HG02943 (cell line): ENCODE measurements around the gene PCSK7.
"Not testable (repeated sequence)": the region's sequence is repeated elsewhere in the genome, so short reads cannot be mapped to it uniquely, and the experiment has no call there.

ENCODE experiments used
- ATAC-seq: cut with Tn5 transposase; IDR thresholded peaks from one replicate; pipeline ENCODE4 v1.9.1; 2021; ENCODE audit warnings: mild to moderate bottlenecking, low read depth, moderate library complexity; ENCODE audit not compliant: unreplicated experiment

Gene PCSK7, protein sequence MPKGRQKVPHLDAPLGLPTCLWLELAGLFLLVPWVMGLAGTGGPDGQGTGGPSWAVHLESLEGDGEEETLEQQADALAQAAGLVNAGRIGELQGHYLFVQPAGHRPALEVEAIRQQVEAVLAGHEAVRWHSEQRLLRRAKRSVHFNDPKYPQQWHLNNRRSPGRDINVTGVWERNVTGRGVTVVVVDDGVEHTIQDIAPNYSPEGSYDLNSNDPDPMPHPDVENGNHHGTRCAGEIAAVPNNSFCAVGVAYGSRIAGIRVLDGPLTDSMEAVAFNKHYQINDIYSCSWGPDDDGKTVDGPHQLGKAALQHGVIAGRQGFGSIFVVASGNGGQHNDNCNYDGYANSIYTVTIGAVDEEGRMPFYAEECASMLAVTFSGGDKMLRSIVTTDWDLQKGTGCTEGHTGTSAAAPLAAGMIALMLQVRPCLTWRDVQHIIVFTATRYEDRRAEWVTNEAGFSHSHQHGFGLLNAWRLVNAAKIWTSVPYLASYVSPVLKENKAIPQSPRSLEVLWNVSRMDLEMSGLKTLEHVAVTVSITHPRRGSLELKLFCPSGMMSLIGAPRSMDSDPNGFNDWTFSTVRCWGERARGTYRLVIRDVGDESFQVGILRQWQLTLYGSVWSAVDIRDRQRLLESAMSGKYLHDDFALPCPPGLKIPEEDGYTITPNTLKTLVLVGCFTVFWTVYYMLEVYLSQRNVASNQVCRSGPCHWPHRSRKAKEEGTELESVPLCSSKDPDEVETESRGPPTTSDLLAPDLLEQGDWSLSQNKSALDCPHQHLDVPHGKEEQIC

GRCh38 chr11:117231842-117232091, at the start of gene PCSK7:
Gene PCSK7 (minus strand): TSS chr11:117232073. CDS start chr11:117229844, 2,229 bp downstream.
- ATAC-seq, result no peak

DNA sequence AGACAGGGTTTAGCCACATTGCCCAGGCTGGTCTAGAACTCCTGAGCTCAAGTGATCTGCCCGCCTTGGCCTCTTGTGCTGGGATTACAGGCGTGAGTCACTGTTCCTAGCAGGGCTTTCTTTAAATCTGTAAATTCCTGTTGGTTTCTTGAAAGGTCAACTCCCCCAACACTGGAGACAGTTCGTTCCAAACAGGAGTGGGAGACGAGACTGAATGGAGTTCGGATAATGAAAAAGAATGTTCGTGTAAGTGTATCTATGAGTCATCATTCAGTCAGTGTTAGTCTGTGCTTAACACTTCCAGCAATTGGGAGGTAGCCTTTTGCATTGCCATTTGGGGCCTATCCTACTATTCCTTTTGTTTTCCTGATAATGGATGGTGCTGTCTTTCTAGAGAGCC, 49.3 kb upstream of the PCSK7 start:
- ATAC-seq, result no peak

DNA sequence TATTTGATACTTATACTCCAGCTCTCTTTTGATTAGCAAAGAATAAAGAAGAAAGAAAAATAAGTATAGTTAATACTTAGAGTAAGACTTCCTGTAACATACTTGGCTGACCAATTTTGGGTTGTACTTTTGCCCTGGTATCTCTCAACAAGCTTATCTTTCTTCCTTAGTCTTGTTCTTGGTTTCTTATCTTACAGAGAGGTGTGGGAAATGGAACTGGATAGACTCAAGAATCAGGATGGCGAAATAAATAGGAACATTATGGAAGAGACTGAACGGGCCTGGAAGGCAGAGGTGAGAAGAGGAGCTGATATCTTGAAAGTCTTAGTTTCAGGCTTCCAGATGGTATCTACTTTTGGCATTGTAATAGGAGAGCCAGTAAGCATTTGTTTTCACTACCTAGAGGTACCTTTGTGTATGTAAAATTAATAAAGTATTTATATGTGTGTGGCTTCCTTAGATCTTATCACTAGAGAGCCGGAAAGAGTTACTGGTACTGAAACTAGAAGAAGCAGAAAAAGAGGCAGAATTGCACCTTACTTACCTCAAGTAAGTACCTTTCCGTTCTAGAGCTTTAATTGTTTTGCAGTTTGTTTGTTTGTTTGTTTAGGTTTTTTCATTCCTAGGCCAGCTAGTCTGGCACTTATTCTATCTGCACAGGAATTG, 48.0 kb upstream of the PCSK7 start:
- ATAC-seq, result no peak

DNA sequence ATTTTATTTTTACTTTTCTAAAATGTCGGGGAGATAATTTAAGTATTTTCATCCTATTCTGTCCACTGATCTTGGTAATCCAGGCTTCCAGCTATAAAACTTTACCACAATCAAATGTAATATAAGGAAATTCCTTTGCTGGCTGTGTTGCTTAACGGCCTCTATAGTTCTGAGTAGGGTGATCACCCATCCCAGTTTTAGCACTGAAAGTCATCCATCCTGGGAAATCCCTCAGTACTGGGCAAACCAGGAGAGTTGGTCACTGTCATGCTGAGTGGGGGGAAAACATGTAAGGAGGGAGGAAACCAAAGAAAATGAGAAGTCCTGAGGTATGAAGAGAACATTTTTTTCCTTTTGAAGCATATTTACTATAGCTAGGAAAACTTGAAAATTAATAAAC, 46.5 kb upstream of the PCSK7 start:
- ATAC-seq, result no peak

DNA sequence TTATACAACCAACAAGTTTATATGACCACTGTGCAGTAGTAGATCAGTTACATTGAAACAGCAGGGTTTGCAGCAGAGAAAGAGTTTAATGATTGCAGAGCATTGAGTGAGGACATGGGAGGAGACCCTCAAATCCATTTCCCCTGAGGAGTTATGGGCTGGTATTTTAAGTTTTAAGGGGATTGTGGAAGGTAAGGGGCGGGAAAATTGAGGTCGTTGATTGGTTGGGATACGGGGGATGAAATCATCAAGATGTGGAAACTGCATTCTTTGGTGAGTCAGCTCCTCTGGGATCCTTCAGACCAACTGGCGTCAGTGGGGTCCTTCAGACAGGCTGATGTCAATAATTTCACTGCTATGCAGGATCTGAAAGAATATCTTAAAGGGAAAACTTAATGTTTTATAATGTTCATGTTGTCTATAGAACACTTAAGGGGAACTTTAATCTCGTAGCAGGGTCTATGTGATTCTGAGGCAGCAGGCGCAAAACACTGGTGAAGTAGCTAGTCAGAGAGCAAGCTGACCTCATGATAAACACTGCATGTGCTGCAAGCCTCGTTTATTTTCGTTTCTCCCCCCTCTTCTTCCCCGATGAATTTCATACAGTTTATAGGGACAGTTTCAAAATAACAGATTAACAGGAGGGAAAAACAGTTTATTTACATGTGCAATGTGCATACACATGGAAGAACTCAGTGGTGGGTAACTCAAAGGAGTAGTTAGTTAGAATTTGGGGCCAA, 41.8 kb upstream of the PCSK7 start:
- no peak for ATAC-seq

DNA sequence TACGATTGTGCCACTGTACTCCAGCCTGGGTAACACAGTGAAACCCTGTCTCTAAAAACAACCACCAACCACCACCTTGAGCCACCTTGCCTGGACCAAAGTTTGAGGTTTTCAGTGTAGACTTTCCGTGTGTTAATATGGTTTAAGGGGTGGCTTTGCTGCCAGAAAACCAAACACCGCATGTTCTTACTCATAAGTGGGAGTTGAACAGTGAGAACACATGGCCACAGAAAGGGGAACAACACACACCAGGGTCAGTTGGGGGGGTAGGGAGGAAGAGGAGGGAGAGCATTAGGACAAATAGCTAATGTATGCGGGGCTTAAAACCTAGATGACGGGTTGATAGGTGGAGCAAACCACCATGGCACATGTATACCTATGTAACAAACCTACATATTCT, 40.3 kb upstream of the PCSK7 start:
- not testable (repeated sequence) for ATAC-seq

- ATAC-seq, result no peak
Measured at GRCh38 chr11:117271208-117271607, 39.3 kb upstream of the PCSK7 start.

- no peak for ATAC-seq
Measured at GRCh38 chr11:117269856-117270255, 38.0 kb upstream of the PCSK7 start.

GRCh38 chr11:117265745-117266144, 33.9 kb upstream of the PCSK7 start:
- ATAC-seq, result no peak

DNA sequence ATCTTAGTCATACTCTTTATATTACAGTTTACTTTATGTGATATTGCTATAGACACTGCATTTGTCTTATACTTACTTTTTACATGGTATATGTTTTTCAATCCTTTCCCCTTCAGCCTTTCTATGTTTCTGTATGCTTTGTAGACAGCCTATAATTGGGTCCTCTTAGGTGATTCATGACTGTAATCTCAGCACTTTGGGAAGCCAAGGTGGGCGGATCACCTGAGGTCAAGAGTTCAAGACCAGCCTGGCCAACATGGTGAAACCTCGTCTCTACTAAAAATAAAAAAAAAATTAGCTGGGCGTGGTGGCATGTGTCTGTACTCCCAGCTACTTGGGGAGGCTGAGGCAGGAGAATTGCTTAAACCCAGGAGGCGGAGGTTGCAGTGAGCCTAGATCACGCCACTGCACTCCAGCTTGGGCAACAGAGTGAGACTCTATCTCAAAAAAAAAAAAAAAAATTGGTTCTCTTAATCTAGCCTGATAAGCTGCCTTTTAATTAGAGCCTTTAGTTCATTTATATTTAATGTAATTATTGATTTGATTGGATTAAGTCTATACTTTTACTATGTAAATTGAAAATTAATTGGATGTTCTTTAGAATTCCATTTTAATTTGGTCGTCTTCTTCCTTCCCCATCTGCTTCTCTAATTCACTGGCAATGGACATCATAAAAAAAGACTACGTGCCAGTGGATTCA, 32.9 kb upstream of the PCSK7 start:
- ATAC-seq, result not testable (repeated sequence)

- ATAC-seq, result no peak
Measured at GRCh38 chr11:117259417-117259816, 27.5 kb upstream of the PCSK7 start.

DNA sequence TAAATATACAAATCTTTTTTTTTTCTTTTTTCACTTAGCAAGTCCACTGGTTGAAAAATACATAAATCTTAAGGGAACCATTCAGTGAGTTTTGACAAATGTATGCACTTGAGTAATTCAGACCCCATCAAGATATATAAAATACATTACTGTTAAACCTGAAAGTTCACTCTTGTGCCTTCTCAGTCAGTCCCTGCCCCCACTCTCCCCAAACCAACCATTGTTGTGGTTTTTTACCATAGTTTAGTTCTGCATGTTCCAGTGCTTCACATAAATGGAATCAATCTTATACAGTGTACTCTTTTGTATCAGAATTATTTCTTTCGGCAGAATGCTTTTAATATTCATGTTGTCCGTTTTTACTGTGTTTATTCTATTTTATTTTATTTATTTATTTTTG, 26.7 kb upstream of the PCSK7 start:
- no peak for ATAC-seq

GRCh38 chr11:117256573-117256972, 24.7 kb upstream of the PCSK7 start:
- ATAC-seq, result no peak

- no peak for ATAC-seq
Measured at GRCh38 chr11:117255966-117256365, 24.1 kb upstream of the PCSK7 start.

DNA sequence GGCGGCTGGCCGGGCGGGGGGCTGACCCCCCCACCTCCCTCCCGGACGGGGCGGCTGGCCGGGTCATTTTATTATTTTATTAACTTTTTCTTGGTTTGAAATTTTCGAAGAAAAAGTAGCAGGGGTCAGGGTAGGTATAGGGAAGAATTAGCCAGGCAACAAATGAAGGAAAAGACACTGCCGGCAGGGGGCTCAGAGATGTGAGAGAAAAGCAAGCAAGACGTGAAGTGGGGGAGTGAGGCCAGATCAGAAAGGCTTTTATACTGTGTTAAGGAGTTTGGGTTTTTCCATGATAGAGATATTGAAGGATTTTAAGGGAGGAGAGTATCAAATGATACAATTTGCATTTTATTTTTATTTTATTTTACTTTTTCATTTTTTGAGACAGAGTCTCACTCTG, 19.6 kb upstream of the PCSK7 start:
- no peak for ATAC-seq

DNA sequence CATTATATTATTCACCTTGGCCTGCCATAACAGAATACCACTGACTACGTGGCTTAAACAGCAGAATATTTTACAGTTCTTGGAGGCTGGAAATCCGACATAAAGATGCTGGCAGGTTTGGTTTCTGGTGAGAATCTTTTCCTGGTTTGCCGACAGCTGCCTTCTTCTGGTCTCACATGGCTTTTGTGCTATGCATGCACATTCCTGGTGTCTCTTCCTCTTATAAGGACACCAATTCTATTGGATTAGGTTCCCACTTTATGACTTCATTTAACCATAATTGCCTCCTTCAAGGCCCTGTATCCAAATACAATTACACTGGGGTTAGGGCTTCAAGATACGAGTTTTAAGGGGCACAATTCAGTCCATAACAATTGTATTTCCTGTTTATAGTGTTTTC, 17.7 kb upstream of the PCSK7 start:
- no peak for ATAC-seq

GRCh38 chr11:117248341-117248740, 16.5 kb upstream of the PCSK7 start:
- no peak for ATAC-seq

DNA sequence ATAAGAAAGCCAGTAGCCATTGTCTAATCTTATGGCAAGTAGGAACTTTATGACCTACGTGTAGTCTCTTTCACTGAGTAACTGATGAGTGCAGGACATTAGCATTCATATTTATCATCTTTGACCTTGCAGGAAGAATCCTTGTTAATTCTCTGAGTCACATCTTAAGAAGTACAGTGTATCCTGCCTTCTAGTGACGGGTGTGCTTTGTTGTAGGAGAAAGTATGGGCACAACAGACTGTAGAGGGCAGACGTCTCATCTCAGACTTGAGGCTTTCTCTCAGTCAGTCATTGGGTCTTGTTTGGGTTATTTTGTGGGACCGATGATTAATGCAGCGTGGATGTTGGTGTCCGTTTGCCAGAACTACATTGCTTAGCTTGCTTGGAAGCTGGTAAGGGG, 7.4 kb upstream of the PCSK7 start:
- ATAC-seq, result no peak

- no peak for ATAC-seq
Measured at GRCh38 chr11:117238221-117238620, 6.3 kb upstream of the PCSK7 start.

DNA sequence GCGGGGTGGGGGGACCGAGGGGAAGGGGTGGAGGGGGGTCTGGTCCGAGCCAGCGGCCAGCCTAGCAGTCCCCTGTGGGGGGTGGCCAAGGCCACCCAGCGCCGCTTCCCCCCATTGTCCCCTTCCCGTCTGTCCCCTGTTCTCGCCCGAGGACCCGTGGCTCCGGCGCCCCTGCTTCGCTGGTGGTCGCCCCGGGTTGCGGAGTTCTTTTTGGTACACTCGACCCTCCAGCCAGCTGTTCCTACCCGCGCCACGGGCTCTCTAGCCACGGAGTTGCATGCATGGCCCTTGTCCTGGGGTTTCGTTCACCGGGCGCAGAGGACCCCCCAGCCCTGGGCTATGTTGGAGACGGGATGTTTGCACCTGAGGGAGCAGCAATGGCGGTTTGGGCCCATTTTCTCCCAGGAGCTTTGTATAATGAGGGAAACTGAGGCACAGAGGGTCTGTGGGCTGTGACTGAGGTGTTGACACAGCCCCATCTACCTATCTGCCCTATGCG, 1.1 kb upstream of the PCSK7 start:
- ATAC-seq, result no peak
